ENCODE measurements around the gene REM1. TPM values are rescaled to one million over a fixed set of nuclear protein-coding genes. Genes with fewer than 3 reads are reported as not detected.
A peak's percentile ranks its signal among the peaks of the same experiment; 100 is the strongest.

The REM1 gene
- total RNA-seq, 1 donor from 2014 or later = not detected

DNA sequence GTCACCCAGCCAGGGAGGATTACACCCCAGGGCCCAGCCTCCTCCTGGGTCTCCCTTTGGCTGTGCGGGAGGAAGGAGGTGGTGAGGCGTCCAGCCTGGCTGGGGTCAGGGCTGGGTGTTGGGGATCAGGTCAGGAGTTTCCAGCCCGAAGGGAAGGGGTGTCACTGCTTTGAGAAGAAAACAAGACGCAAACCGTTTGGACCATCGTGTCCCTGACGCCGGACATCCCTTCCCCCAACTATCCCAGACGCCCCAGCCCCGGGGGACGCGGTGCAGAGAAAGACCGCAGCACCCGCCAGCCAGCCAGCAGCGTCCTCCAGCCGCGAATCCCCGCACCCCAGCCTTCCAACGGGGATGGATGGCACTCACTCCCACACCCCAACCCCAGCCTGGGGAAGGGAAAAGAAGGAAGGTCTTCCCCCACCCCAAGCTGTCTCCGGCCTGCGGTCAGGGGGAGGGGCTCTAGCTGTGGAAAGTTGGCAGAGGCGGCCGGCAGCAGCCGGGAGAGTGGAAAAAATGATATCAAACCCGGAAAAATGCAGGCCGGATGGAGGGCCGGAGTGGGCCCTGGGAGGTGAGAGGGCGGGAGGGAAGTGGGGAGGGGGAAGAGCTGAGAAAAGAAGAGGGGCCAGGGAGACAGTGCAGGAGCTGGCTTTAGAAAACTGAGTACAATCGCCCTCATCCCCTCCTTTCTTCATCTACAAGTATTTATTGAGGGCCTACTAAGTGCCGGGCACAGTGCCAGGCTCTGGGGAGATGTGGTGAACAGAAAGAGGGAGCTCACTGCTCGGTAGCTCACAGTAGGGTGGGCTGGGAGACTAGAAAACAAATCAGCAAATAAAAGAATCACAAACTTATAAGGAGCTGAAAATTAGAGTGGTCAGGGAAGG lies 10.6 kb downstream of the REM1 start:
- H2AFZ ChIP-seq (ENCODE audit: low read depth, low read length) = peak overlapping the region; percentile 60
- peaks cover 4% of the 10 kb centered on the region for H3K9me3 ChIP-seq (ENCODE audit: insufficient read depth, low read depth, low read length)
- H3K4me3 Mint-ChIP-seq (ENCODE audit: unreplicated experiment) = no peak overlapping the region
- DNase-seq (ENCODE audit: low read depth) (peak; percentile 59), FAIRE-seq (no peak)
- peak overlapping the region; percentile 37 for H3K4me3 ChIP-seq (ENCODE audit: insufficient read depth, low read depth, low read length)
- peaks cover 5% of the 10 kb centered on the region for H3K4me1 ChIP-seq (ENCODE audit: insufficient read depth, low read length)
- peaks cover 3% of the 10 kb centered on the region for H3K27me3 Mint-ChIP-seq (ENCODE audit: low read depth, unreplicated experiment)
- H3K9ac ChIP-seq (ENCODE audit: low read length) = peak overlapping the region; percentile 18
- H3K79me2 ChIP-seq (ENCODE audit: insufficient read depth, low read length) = no peaks in the 10 kb centered on the region
- TF ChIP-seq EZH2 (IDR thresholded peaks at IDR 0.05; ENCODE audit: insufficient read depth, low read length) = no peak
- TF ChIP-seq, protein P1, sequence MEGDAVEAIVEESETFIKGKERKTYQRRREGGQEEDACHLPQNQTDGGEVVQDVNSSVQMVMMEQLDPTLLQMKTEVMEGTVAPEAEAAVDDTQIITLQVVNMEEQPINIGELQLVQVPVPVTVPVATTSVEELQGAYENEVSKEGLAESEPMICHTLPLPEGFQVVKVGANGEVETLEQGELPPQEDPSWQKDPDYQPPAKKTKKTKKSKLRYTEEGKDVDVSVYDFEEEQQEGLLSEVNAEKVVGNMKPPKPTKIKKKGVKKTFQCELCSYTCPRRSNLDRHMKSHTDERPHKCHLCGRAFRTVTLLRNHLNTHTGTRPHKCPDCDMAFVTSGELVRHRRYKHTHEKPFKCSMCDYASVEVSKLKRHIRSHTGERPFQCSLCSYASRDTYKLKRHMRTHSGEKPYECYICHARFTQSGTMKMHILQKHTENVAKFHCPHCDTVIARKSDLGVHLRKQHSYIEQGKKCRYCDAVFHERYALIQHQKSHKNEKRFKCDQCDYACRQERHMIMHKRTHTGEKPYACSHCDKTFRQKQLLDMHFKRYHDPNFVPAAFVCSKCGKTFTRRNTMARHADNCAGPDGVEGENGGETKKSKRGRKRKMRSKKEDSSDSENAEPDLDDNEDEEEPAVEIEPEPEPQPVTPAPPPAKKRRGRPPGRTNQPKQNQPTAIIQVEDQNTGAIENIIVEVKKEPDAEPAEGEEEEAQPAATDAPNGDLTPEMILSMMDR (IDR thresholded peaks at IDR 0.05; ENCODE audit: insufficient read depth, low read depth, low read length) = no peak
- H3K27ac ChIP-seq (ENCODE audit: low read depth, low read length) = no peak overlapping the region
- peaks cover 7% of the 10 kb centered on the region for H3K9me3 Mint-ChIP-seq (ENCODE audit: unreplicated experiment)
- H4K20me1 ChIP-seq (ENCODE audit: insufficient read depth, low read length) = no peaks in the 10 kb centered on the region
- no peaks in the 10 kb centered on the region for H3K27me3 ChIP-seq (ENCODE audit: insufficient read depth, low read length)
- H3K4me2 ChIP-seq (ENCODE audit: low read length) = peak overlapping the region; percentile 82
- H3K4me1 Mint-ChIP-seq (ENCODE audit: low read depth, unreplicated experiment) = no peaks in the 10 kb centered on the region
- H3K36me3 Mint-ChIP-seq (ENCODE audit: low read depth, unreplicated experiment) = peaks cover 2% of the 10 kb centered on the region
- no peaks in the 10 kb centered on the region for H3K36me3 ChIP-seq (ENCODE audit: insufficient read depth, low read length)
- H3K27ac Mint-ChIP-seq (ENCODE audit: unreplicated experiment) = no peak overlapping the region

GRCh38 chr20:31488115-31488514 lies 13.0 kb downstream of the REM1 start:
- Histone ChIP-seq H3K4me3 (ENCODE audit: insufficient read depth, low read depth, low read length) (no peak overlapping the region), H4K20me1 (ENCODE audit: insufficient read depth, low read length) (no peaks in the 10 kb centered on the region), H3K27ac (ENCODE audit: low read depth, low read length) (no peak overlapping the region), H3K9me3 (ENCODE audit: insufficient read depth, low read depth, low read length) (peaks cover 4% of the 10 kb centered on the region), H3K4me1 (ENCODE audit: insufficient read depth, low read length) (peaks cover 5% of the 10 kb centered on the region), H2AFZ (ENCODE audit: low read depth, low read length) (no peak overlapping the region), H3K9ac (ENCODE audit: low read length) (no peak overlapping the region), H3K36me3 (ENCODE audit: insufficient read depth, low read length) (no peaks in the 10 kb centered on the region), H3K4me2 (ENCODE audit: low read length) (no peak overlapping the region), H3K79me2 (ENCODE audit: insufficient read depth, low read length) (no peaks in the 10 kb centered on the region), H3K27me3 (ENCODE audit: insufficient read depth, low read length) (no peaks in the 10 kb centered on the region)
- Mint-ChIP-seq H3K27ac (ENCODE audit: unreplicated experiment) (no peak overlapping the region), H3K4me3 (ENCODE audit: unreplicated experiment) (no peak overlapping the region), H3K4me1 (ENCODE audit: low read depth, unreplicated experiment) (no peaks in the 10 kb centered on the region), H3K36me3 (ENCODE audit: low read depth, unreplicated experiment) (peaks cover 2% of the 10 kb centered on the region), H3K9me3 (ENCODE audit: unreplicated experiment) (peaks cover 7% of the 10 kb centered on the region), H3K27me3 (ENCODE audit: low read depth, unreplicated experiment) (peaks cover 3% of the 10 kb centered on the region)
- TF ChIP-seq EZH2 (IDR thresholded peaks at IDR 0.05; ENCODE audit: insufficient read depth, low read length) = no peak
- TF ChIP-seq, protein P1 (IDR thresholded peaks at IDR 0.05; ENCODE audit: insufficient read depth, low read depth, low read length) = no peak
- DNase-seq (ENCODE audit: low read depth) (no peak), FAIRE-seq (no peak)

DNA sequence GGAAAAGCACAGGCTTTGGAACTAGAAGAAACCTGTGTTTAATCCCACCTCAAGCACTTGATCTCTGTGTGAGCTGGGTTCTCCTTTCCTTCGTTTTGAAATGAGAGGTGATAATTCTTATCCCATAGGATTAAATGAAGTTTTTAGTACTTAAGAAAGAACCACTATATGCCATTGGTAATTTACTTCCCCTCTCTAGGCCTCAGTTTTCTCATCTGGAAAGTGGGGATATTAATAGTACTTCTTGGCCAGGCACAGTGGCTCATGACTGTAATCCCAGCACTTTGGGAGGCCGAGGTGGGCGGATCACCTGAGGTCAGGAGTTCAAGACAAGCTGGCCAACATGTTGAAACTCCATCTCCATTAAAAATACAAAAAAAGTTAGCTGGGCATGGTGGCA lies 14.1 kb downstream of the REM1 start:
- no peaks in the 10 kb centered on the region for H3K4me1 Mint-ChIP-seq (ENCODE audit: low read depth, unreplicated experiment)
- TF ChIP-seq EZH2 (IDR thresholded peaks at IDR 0.05; ENCODE audit: insufficient read depth, low read length) = no peak
- TF ChIP-seq, protein P1 (IDR thresholded peaks at IDR 0.05; ENCODE audit: insufficient read depth, low read depth, low read length) = no peak
- no peak overlapping the region for H3K4me3 Mint-ChIP-seq (ENCODE audit: unreplicated experiment)
- FAIRE-seq (no peak), DNase-seq (ENCODE audit: low read depth) (no peak)
- Histone ChIP-seq H4K20me1 (ENCODE audit: insufficient read depth, low read length) (no peaks in the 10 kb centered on the region), H2AFZ (ENCODE audit: low read depth, low read length) (no peak overlapping the region), H3K36me3 (ENCODE audit: insufficient read depth, low read length) (no peaks in the 10 kb centered on the region), H3K4me2 (ENCODE audit: low read length) (no peak overlapping the region), H3K4me1 (ENCODE audit: insufficient read depth, low read length) (peaks cover 5% of the 10 kb centered on the region), H3K27ac (ENCODE audit: low read depth, low read length) (no peak overlapping the region), H3K79me2 (ENCODE audit: insufficient read depth, low read length) (no peaks in the 10 kb centered on the region), H3K27me3 (ENCODE audit: insufficient read depth, low read length) (no peaks in the 10 kb centered on the region), H3K4me3 (ENCODE audit: insufficient read depth, low read depth, low read length) (no peak overlapping the region), H3K9me3 (ENCODE audit: insufficient read depth, low read depth, low read length) (peaks cover 4% of the 10 kb centered on the region), H3K9ac (ENCODE audit: low read length) (no peak overlapping the region)
- peaks cover 3% of the 10 kb centered on the region for H3K27me3 Mint-ChIP-seq (ENCODE audit: low read depth, unreplicated experiment)
- H3K36me3 Mint-ChIP-seq (ENCODE audit: low read depth, unreplicated experiment) = peaks cover 2% of the 10 kb centered on the region
- H3K27ac Mint-ChIP-seq (ENCODE audit: unreplicated experiment) = no peak overlapping the region
- H3K9me3 Mint-ChIP-seq (ENCODE audit: unreplicated experiment) = peaks cover 7% of the 10 kb centered on the region
